ENCODE results near the gene USP15.

Gene USP15

GRCh38 chr12:62375603-62376002, 115.4 kb downstream of the USP15 start:
- H3K27ac ChIP-seq (replicated peaks) = no peak overlapping the region
- no peak for TF ChIP-seq CTCF (IDR thresholded peaks at IDR 0.05; ENCODE audit: insufficient read depth, low read length)
- no peak for TF ChIP-seq REST (IDR thresholded peaks at IDR 0.05; ENCODE audit: insufficient replicate concordance, low read depth)
- TF ChIP-seq POLR2AphosphoS5 (IDR thresholded peaks at IDR 0.05; ENCODE audit: low read depth) = no peak
- no peak for TF ChIP-seq SPI1 (IDR thresholded peaks at IDR 0.05; ENCODE audit: borderline replicate concordance, low read depth)
- no peak for TF ChIP-seq GABPA (IDR thresholded peaks at IDR 0.05; ENCODE audit: low read depth)
- H3K27me3 ChIP-seq (ENCODE audit: insufficient read depth, poor library complexity, severe bottlenecking) = no peaks in the 10 kb centered on the region
- DNase-seq (ENCODE audit: low read depth in 1 of 2, low spot score in 1 of 2) = no peak
- H3K4me3 ChIP-seq (replicated peaks; ENCODE audit: insufficient read depth, low read length) = no peak overlapping the region

GRCh38 chr12:62379026-62379722, 119.0 kb downstream of the USP15 start:
- DNase-seq (ENCODE audit: low read depth in 1 of 2, low spot score in 1 of 2) = no peak
- TF ChIP-seq REST (IDR thresholded peaks at IDR 0.05; ENCODE audit: insufficient replicate concordance, low read depth) (no peak), CTCF (IDR thresholded peaks at IDR 0.05; ENCODE audit: insufficient read depth, low read length) (no peak), SPI1 (IDR thresholded peaks at IDR 0.05; ENCODE audit: borderline replicate concordance, low read depth) (no peak), GABPA (IDR thresholded peaks at IDR 0.05; ENCODE audit: low read depth) (no peak), POLR2AphosphoS5 (IDR thresholded peaks at IDR 0.05; ENCODE audit: low read depth) (no peak)
- H3K27ac ChIP-seq (replicated peaks) = no peak overlapping the region
- H3K4me3 ChIP-seq (replicated peaks; ENCODE audit: insufficient read depth, low read length) = no peak overlapping the region
- no peaks in the 10 kb centered on the region for H3K27me3 ChIP-seq (ENCODE audit: insufficient read depth, poor library complexity, severe bottlenecking)

- H3K27me3 ChIP-seq (ENCODE audit: insufficient read depth, poor library complexity, severe bottlenecking) = no peaks in the 10 kb centered on the region
- TF ChIP-seq POLR2AphosphoS5 (IDR thresholded peaks at IDR 0.05; ENCODE audit: low read depth) = no peak
- TF ChIP-seq SPI1 (IDR thresholded peaks at IDR 0.05; ENCODE audit: borderline replicate concordance, low read depth) = no peak
- TF ChIP-seq REST (IDR thresholded peaks at IDR 0.05; ENCODE audit: insufficient replicate concordance, low read depth) = no peak
- no peak for TF ChIP-seq CTCF (IDR thresholded peaks at IDR 0.05; ENCODE audit: insufficient read depth, low read length)
- TF ChIP-seq GABPA (IDR thresholded peaks at IDR 0.05; ENCODE audit: low read depth) = no peak
- no peak overlapping the region for H3K4me3 ChIP-seq (replicated peaks; ENCODE audit: insufficient read depth, low read length)
- DNase-seq (ENCODE audit: low read depth in 1 of 2, low spot score in 1 of 2) = no peak
- no peak overlapping the region for H3K27ac ChIP-seq (replicated peaks)
Measured at GRCh38 chr12:62379723-62380045, 119.5 kb downstream of the USP15 start.

Measured in HL-60 (cell line).